Liver (tissue), 9 donors: Measurements from ENCODE around the gene LMX1B. TPM values are rescaled to one million over a fixed set of nuclear protein-coding genes. Genes with fewer than 3 reads are reported as not detected.

Experiments used
- DNase-seq: peaks from one replicate; pipeline ENCODE4 v3.0.0-alpha.2; 2017; ENCODE audit warnings: low spot score
- H3K27ac ChIP-seq, 2 donors: one replicate each; pipeline ENCODE4 v1.7.0; 2013; ENCODE audit warnings: inconsistent platforms in 2 of 2, low read length in 2 of 2, control low read depth in 1 of 2, low read depth in 1 of 2, mild to moderate bottlenecking in 1 of 2
- H3K27me3 ChIP-seq, 4 donors: one replicate each; pipeline versions ENCODE4 v1.6.1 to v1.7.0; 2013; ENCODE audit warnings: low read length in 3 of 4, inconsistent platforms in 1 of 4, mild to moderate bottlenecking in 1 of 4, moderate library complexity in 1 of 4; ENCODE audit not compliant: control insufficient read depth in 4 of 4, insufficient read depth in 4 of 4
- H3K36me3 ChIP-seq, 4 donors: one replicate each; pipeline versions ENCODE4 v1.6.1 to v1.7.0; 2013; ENCODE audit warnings: low read length in 3 of 4, mild to moderate bottlenecking in 3 of 4, low read depth in 1 of 4, moderate library complexity in 1 of 4; ENCODE audit not compliant: control insufficient read depth in 4 of 4, insufficient read depth in 3 of 4
- H3K4me1 ChIP-seq, 4 donors: one replicate each; pipeline versions ENCODE4 v1.6.1 to v1.7.0; 2013; ENCODE audit warnings: low read length in 3 of 4, mild to moderate bottlenecking in 3 of 4, moderate library complexity in 1 of 4; ENCODE audit not compliant: control insufficient read depth in 4 of 4, insufficient read depth in 4 of 4
- H3K4me3 ChIP-seq, 3 donors: one replicate each; pipeline versions ENCODE4 v1.6.1 to v1.7.0; 2013; ENCODE audit warnings: low read length in 3 of 3, control low read depth in 1 of 3, low read depth in 1 of 3, mild to moderate bottlenecking in 1 of 3
- H3K9ac ChIP-seq, 2 donors: one replicate each; pipeline ENCODE4 v1.7.0; 2013; ENCODE audit warnings: low read length in 2 of 2, mild to moderate bottlenecking in 2 of 2, moderate library complexity in 2 of 2, control low read depth in 1 of 2, low read depth in 1 of 2
- H3K9me3 ChIP-seq, 4 donors: one replicate each; pipeline versions ENCODE4 v1.6.1 to v1.7.0; 2013; ENCODE audit warnings: low read length in 3 of 4; ENCODE audit not compliant: control insufficient read depth in 4 of 4
- ATF3 ChIP-seq: IDR thresholded peaks from 2 replicates; pipeline ENCODE4 v1.6.1; 2016; ENCODE audit warnings: antibody characterized with exemption
- CTCF ChIP-seq: fragments of 150-350 bp; IDR thresholded peaks from 2 replicates; pipeline ENCODE4 v1.5.1; 2017; ENCODE audit warnings: improper control_type of control experiment, low read depth, low read length; ENCODE audit not compliant: missing input control
- EGR1 ChIP-seq, 2 donors: IDR thresholded peaks; 2 replicates each; pipeline ENCODE4 v1.6.1; 2016 to 2018; ENCODE audit warnings: antibody characterized with exemption in 2 of 2, low read depth in 2 of 2
- FOXA1 ChIP-seq: IDR thresholded peaks from 2 replicates; pipeline ENCODE4 v1.6.1; 2016; ENCODE audit warnings: antibody characterized with exemption
- FOXA2 ChIP-seq: IDR thresholded peaks from 2 replicates; pipeline ENCODE4 v1.6.1; 2016; ENCODE audit warnings: antibody characterized with exemption
- GABPA ChIP-seq, 2 donors: IDR thresholded peaks in 1 of 2; conservative IDR thresholded peaks in 1 of 2; 2 replicates each; pipeline ENCODE4 v1.6.1; 2016; ENCODE audit warnings: antibody characterized with exemption in 2 of 2, mild to moderate bottlenecking in 1 of 2, moderate library complexity in 1 of 2
- HNF4A ChIP-seq, 2 donors: conservative IDR thresholded peaks; 2 replicates each; pipeline ENCODE4 v1.6.1; 2016; ENCODE audit warnings: antibody characterized with exemption in 2 of 2, mild to moderate bottlenecking in 2 of 2
- HNF4G ChIP-seq: IDR thresholded peaks from 2 replicates; pipeline ENCODE4 v1.6.1; 2016; ENCODE audit warnings: antibody characterized with exemption
- JUND ChIP-seq, 2 donors: IDR thresholded peaks; 2 replicates each; pipeline ENCODE4 v1.6.1; 2016; ENCODE audit warnings: antibody characterized with exemption in 2 of 2
- MAX ChIP-seq: IDR thresholded peaks from 2 replicates; pipeline ENCODE4 v1.6.1; 2016; ENCODE audit warnings: antibody characterized with exemption
- NR2F2 ChIP-seq: IDR thresholded peaks from 2 replicates; pipeline ENCODE4 v1.6.1; 2016; ENCODE audit warnings: antibody characterized with exemption
- RAD21 ChIP-seq, 2 donors: IDR thresholded peaks; 2 replicates each; pipeline ENCODE4 v1.6.1; 2016; ENCODE audit warnings: antibody characterized with exemption in 2 of 2, mild to moderate bottlenecking in 2 of 2
- REST ChIP-seq: IDR thresholded peaks from 2 replicates; pipeline ENCODE4 v1.6.1; 2016; ENCODE audit warnings: antibody characterized with exemption, mild to moderate bottlenecking
- RXRA ChIP-seq, 2 donors: IDR thresholded peaks; 2 replicates each; pipeline ENCODE4 v1.6.1; 2017 to 2018; ENCODE audit warnings: antibody characterized with exemption in 2 of 2, mild to moderate bottlenecking in 1 of 2
- SP1 ChIP-seq: IDR thresholded peaks from 2 replicates; pipeline ENCODE4 v1.6.1; 2018; ENCODE audit warnings: antibody characterized with exemption, mild to moderate bottlenecking
- TAF1 ChIP-seq: conservative IDR thresholded peaks from 2 replicates; pipeline ENCODE4 v1.6.1; 2016; ENCODE audit warnings: antibody characterized with exemption, mild to moderate bottlenecking
- YY1 ChIP-seq: IDR thresholded peaks from 2 replicates; pipeline ENCODE4 v1.6.1; 2016; ENCODE audit warnings: antibody characterized with exemption, mild to moderate bottlenecking
- ZBTB33 ChIP-seq: IDR thresholded peaks from 2 replicates; pipeline ENCODE4 v1.6.1; 2016; ENCODE audit warnings: antibody characterized with exemption
- WGBS: extraction: QIAGEN DNeasy Blood & Tissue Kit; methylation state at CpG from one replicate; pipeline ENCODE4 v1.1.7; 2013; 5-methylcytosine and 5-hydroxymethylcytosine counted together
- polyA plus RNA-seq, 2 donors: library from polyadenylated mRNA; stranded (reverse) in 1 of 2; unstranded in 1 of 2; fragments of 200-250 nt in 1 of 2; fragments of >200 nt in 1 of 2; fragmentation: Nextera tagmentation in 1 of 2; extraction: Ambion mirVana in 1 of 2; gene quantifications; one replicate each; pipeline versions ENCODE4 v1.2.1 to v1.2.3, GENCODE V29; 2013 to 2015
- total RNA-seq, 2 donors: library from RNA; depleted of rRNA; stranded (reverse); fragments of >200 nt; gene quantifications; one replicate each; pipeline ENCODE4 v1.2.3, GENCODE V29; 2014
- donor health status: healthy.
- donor health status: healthy.
- donor health status: healthy.
- donor health status: healthy.
- donor health status: healthy.

LMX1B gene
- total and polyA plus RNA-seq, 4 donors, result not detected

GRCh38 chr9:126688617-126689016 is 74.9 kb downstream of the LMX1B start:
- Histone ChIP-seq H3K9me3 (no peaks in the 10 kb centered on the region), H3K36me3 (no peaks in the 10 kb centered on the region), H3K9ac (no peak overlapping the region), H3K4me3 (no peak overlapping the region), H3K27ac (no peak overlapping the region), H3K4me1 (no peaks in the 10 kb centered on the region), H3K27me3 (peaks cover 0 to 9% (median 4%) of the 10 kb centered on the region in 4 donors)
- DNase-seq, result no peak
- TF ChIP-seq YY1 (no peak), CTCF (no peak)
- 61% methylated on average over 3 of the region's 3 CpGs for WGBS

- TF ChIP-seq REST, result no peak
- no peak for TF ChIP-seq MAX
- no peak for TF ChIP-seq GABPA (IDR thresholded peaks at IDR 0.05 in 1 of 2, conservative IDR thresholded peaks at IDR 0.05 in 1 of 2)
- no peak for TF ChIP-seq HNF4A (conservative IDR thresholded peaks at IDR 0.05)
- TF ChIP-seq CTCF, result no peak
- no peak for TF ChIP-seq FOXA1
- TF ChIP-seq HNF4G, result no peak
- TF ChIP-seq ATF3, result no peak
- TF ChIP-seq TAF1, result no peak
- TF ChIP-seq ZBTB33, result no peak
- TF ChIP-seq SP1, result no peak
- no peak for TF ChIP-seq RAD21 (IDR thresholded peaks at IDR 0.05)
- TF ChIP-seq JUND (IDR thresholded peaks at IDR 0.05), result no peak
- no peak for TF ChIP-seq FOXA2
- TF ChIP-seq EGR1 (IDR thresholded peaks at IDR 0.05; ENCODE audit: low read depth in 2 of 2), result no peak
- TF ChIP-seq RXRA (IDR thresholded peaks at IDR 0.05), result no peak
- TF ChIP-seq NR2F2, result no peak
- no peak for TF ChIP-seq YY1
Observed at GRCh38 chr9:126689027-126689825, 75.5 kb downstream of the LMX1B start.

More at GRCh38 chr9:126689027-126689825, 75.5 kb downstream of the LMX1B start:
- 63% methylated on average over 24 of the region's 24 CpGs for WGBS
- H3K27me3 ChIP-seq, result peaks cover 0 to 8% (median 3%) of the 10 kb centered on the region in 4 donors
- no peaks in the 10 kb centered on the region for H3K4me1 ChIP-seq
- no peak for DNase-seq
- no peaks in the 10 kb centered on the region for H3K9me3 ChIP-seq
- no peak overlapping the region for H3K27ac ChIP-seq
- no peak overlapping the region for H3K9ac ChIP-seq
- no peaks in the 10 kb centered on the region for H3K36me3 ChIP-seq
- no peak overlapping the region for H3K4me3 ChIP-seq
